K562 (cell line): ENCODE data around the gene FAM187B. TPM values are rescaled to one million over a fixed set of nuclear protein-coding genes. Genes with fewer than 3 reads are reported as not detected.

Experiments used
- AFF4 ChIP-seq: sonication (generic); formaldehyde crosslinking; IDR thresholded peaks from 2 replicates; pipeline ENCODE4 v1.8.0; 2023; ENCODE audit warnings: mild to moderate bottlenecking, missing genetic modification reagents
- ARID4B ChIP-seq: sonication (generic); formaldehyde crosslinking; IDR thresholded peaks from 2 replicates; pipeline ENCODE4 v1.8.0; 2022; ENCODE audit warnings: mild to moderate bottlenecking, missing genetic modification reagents
- CBFB ChIP-seq: sonication (generic); formaldehyde crosslinking; IDR thresholded peaks from 2 replicates; pipeline ENCODE4 v1.4.0; 2020; ENCODE audit warnings: mild to moderate bottlenecking, missing genetic modification reagents
- DPF2 ChIP-seq: fragments of 450-650 bp; IDR thresholded peaks from 2 replicates; pipeline ENCODE4 v1.6.1; 2016
- FOS ChIP-seq: IDR thresholded peaks from 3 replicates; pipeline ENCODE4 v1.6.1; 2011; ENCODE audit not compliant: insufficient read length; ENCODE audit errors: extremely low read depth
- FOXO4 ChIP-seq: fragments of 450-650 bp; formaldehyde crosslinking; IDR thresholded peaks from 2 replicates; pipeline ENCODE4 v1.4.0; 2020; ENCODE audit warnings: mild to moderate bottlenecking, moderate library complexity
- GATAD2A ChIP-seq: fragments of 450-650 bp; IDR thresholded peaks from 2 replicates; pipeline ENCODE4 v1.6.1; 2017
- HNRNPK ChIP-seq: fragments of 200-400 bp; formaldehyde crosslinking; IDR thresholded peaks from one replicate; pipeline ENCODE4 v1.6.1; 2018; ENCODE audit warnings: mild to moderate bottlenecking, low read depth, low read length; ENCODE audit not compliant: poor library complexity, severe bottlenecking
- MTA3 ChIP-seq: fragments of 450-650 bp; formaldehyde crosslinking; IDR thresholded peaks from 2 replicates; pipeline ENCODE4 v1.6.1; 2017; ENCODE audit warnings: mild to moderate bottlenecking, borderline replicate concordance
- NR3C1 ChIP-seq: sonication (generic); formaldehyde crosslinking; IDR thresholded peaks from 2 replicates; pipeline ENCODE4 v1.8.1; 2022; ENCODE audit warnings: missing genetic modification reagents
- POLR2H ChIP-seq: IDR thresholded peaks from 2 replicates; pipeline ENCODE4 v1.6.1; 2016; ENCODE audit warnings: missing genetic modification characterization, low read depth, mild to moderate bottlenecking, control low read depth, missing compliant biosample characterization, moderate library complexity
- SIN3B ChIP-seq: fragments of 450-650 bp; IDR thresholded peaks from 2 replicates; pipeline ENCODE4 v1.6.1; 2017; ENCODE audit warnings: low read depth, mild to moderate bottlenecking, moderate library complexity
- TAF7 ChIP-seq: fragments of 450-650 bp; IDR thresholded peaks from 2 replicates; pipeline ENCODE4 v1.6.1; 2016; ENCODE audit warnings: missing genetic modification characterization, missing compliant biosample characterization
- ZNF431 ChIP-seq: sonication (generic); formaldehyde crosslinking; IDR thresholded peaks from 2 replicates; pipeline ENCODE4 v1.8.0; 2022; ENCODE audit warnings: mild to moderate bottlenecking, missing genetic modification reagents
- polyA plus RNA-seq, 8 experiments: library from polyadenylated mRNA; depleted of rRNA in 4 of 8; stranded (reverse) in 5 of 8; unstranded in 3 of 8; fragments of >200 nt; fragmentation: Nextera tagmentation in 2 of 8; fragmentation: Illumina TruSeq in 1 of 8; extraction: Ambion mirVana in 2 of 8; extraction: Trizol in 1 of 8; gene quantifications; 2 replicates each; pipeline versions ENCODE4 v1.2.1 to v1.2.3, GENCODE V29; 2011 to 2014; ENCODE audit warnings: inconsistent platforms in 1 of 8, missing spikeins in 1 of 8
- total RNA-seq, 7 experiments: library from RNA; depleted of rRNA in 6 of 7; stranded (reverse); fragments of >200 nt in 6 of 7; fragmentation: Illumina TruSeq in 2 of 7; extraction: Trizol in 2 of 7; gene quantifications; 2 replicates each; pipeline versions ENCODE4 v1.2.1 to v1.2.3, GENCODE V29; 2011 to 2021; ENCODE audit warnings: low replicate concordance in 1 of 7
- TF ChIP-seq, protein P1 (sequence below): fragments of 250-450 bp; sonication (Bioruptor Pico); IDR thresholded peaks from 2 replicates; pipeline ENCODE4 v1.8.0; 2022; ENCODE audit warnings: inconsistent platforms

The FAM187B gene
- total and polyA plus RNA-seq, 9 of the 15 experiments (the other 6 are each of a cell fraction or from before 2014, with no cell fraction given): 0.04 to 0.09 TPM; not detected in 7

DNA sequence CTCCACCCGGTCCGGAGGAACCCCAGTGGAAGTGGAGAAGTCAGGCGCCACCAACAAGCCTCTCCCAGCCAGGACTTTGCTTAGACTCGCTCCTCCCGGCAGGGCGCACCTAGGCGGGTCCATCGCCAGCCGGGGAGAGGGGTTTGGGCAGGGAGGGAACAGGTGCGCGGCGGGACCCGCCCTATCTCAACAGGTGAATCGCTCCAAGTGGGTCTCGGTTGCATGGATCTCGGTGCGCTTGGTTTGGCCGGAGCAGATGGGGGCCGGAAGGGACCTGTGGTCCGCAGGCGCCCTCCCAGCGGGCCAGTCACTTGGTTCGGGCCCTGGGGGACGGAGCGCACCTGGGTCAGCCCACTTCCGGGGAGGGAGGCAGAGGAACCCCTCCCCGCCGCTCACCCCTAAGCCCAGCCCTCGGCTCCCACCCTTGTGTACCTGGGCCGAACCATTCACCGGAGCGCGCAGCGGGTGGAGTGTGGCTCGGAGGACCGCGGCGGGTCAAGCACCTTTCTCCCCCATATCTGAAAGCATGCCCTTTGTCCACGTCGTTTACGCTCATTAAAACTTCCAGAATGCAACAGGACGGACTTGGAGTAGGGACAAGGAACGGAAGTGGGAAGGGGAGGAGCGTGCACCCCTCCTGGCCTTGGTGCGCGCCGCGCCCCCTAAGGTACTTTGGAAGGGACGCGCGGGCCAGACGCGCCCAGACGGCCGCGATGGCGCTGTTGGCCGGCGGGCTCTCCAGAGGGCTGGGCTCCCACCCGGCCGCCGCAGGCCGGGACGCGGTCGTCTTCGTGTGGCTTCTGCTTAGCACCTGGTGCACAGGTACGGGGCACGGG is 20.0 kb upstream of the FAM187B start, which contains the start of gene LSR (continued):
- peak; percentile 22 for TF ChIP-seq HNRNPK
- TF ChIP-seq SIN3B: peak; percentile 38; the same call in 1 of the 2 replicates
- TF ChIP-seq FOXO4 (CRISPR knock-in tag): no peak
- TF ChIP-seq FOS: no peak
- TF ChIP-seq, protein P1, sequence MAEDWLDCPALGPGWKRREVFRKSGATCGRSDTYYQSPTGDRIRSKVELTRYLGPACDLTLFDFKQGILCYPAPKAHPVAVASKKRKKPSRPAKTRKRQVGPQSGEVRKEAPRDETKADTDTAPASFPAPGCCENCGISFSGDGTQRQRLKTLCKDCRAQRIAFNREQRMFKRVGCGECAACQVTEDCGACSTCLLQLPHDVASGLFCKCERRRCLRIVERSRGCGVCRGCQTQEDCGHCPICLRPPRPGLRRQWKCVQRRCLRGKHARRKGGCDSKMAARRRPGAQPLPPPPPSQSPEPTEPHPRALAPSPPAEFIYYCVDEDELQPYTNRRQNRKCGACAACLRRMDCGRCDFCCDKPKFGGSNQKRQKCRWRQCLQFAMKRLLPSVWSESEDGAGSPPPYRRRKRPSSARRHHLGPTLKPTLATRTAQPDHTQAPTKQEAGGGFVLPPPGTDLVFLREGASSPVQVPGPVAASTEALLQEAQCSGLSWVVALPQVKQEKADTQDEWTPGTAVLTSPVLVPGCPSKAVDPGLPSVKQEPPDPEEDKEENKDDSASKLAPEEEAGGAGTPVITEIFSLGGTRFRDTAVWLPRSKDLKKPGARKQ: no peak
- peak; percentile 74 for TF ChIP-seq CBFB (CRISPR knock-in tag)
- TF ChIP-seq GATAD2A: 0 out of 2 replicates have a peak, but pooled peaks have one; percentile 20
- TF ChIP-seq ZNF431 (CRISPR knock-in tag): no peak
- TF ChIP-seq DPF2: peak; percentile 17; the same call in 1 of the 2 replicates
- peak; percentile 71; the same call in 1 of the 2 replicates for TF ChIP-seq ARID4B (CRISPR knock-in tag)
- peak; percentile 30; the same call in 1 of the 2 replicates for TF ChIP-seq AFF4 (CRISPR knock-in tag)
- TF ChIP-seq MTA3: peak; percentile 63; the same call in 1 of the 2 replicates
- peak; percentile 34; the same call in 1 of the 2 replicates for TF ChIP-seq NR3C1 (CRISPR knock-in tag)
- TF ChIP-seq TAF7 (tag): peak; percentile 29; the same call in 1 of the 2 replicates
- TF ChIP-seq POLR2H (tag): peak; percentile 90
